Activated CD4-positive, alpha-beta memory T cell treated with anti-CD3 and anti-CD28 coated beads for 36 hours (primary cell): ENCODE results near the gene FERMT1. TPM values are rescaled to one million over a fixed set of nuclear protein-coding genes. Genes with fewer than 3 reads are reported as not detected.

Experiments
- CTCF ChIA-PET: fragments of 350-600 bp; sonication (Branson Sonifier 250); formaldehyde crosslinking; loops from one replicate; lab custom pipeline; 2021; ENCODE audit warnings: antibody characterized with exemption, inconsistent platforms; lab: Charles Lee
- POLR2A ChIA-PET: fragments of 350-600 bp; sonication (Branson Sonifier 250); formaldehyde crosslinking; loops from one replicate; lab custom pipeline; 2021; ENCODE audit warnings: antibody characterized with exemption; lab: Charles Lee
- DNase-seq: peaks from one replicate; pipeline ENCODE4 v3.0.0-alpha.2; 2020
- H3K27ac Mint-ChIP-seq: one replicate; pipeline ENCODE4 v1.8.0; 2021; ENCODE audit warnings: mixed read lengths
- H3K27me3 Mint-ChIP-seq: one replicate; pipeline ENCODE4 v1.8.0; 2021; ENCODE audit warnings: mixed read lengths
- H3K36me3 Mint-ChIP-seq: one replicate; pipeline ENCODE4 v1.8.0; 2021; ENCODE audit warnings: mixed read lengths
- H3K4me1 Mint-ChIP-seq: one replicate; pipeline ENCODE4 v1.8.0; 2021; ENCODE audit warnings: low read depth, mixed read lengths
- H3K4me3 Mint-ChIP-seq: one replicate; pipeline ENCODE4 v1.8.0; 2021; ENCODE audit warnings: mild to moderate bottlenecking, mixed read lengths
- H3K9me3 Mint-ChIP-seq: one replicate; pipeline ENCODE4 v1.8.0; 2021; ENCODE audit warnings: mixed read lengths
- intact Hi-C: fragments of 100-400 bp; cut with micrococcal nuclease; formaldehyde crosslinking; loops from one replicate; pipeline ENCODE4 v1.15.1; 2023
- total RNA-seq, 2 experiments: library from RNA; stranded (reverse); gene quantifications; one replicate each; pipeline ENCODE4 v1.2.3, GENCODE V29; 2021

Gene FERMT1
- total RNA-seq, 2 experiments from 2014 or later: 0.05 to 0.33 TPM

GRCh38 chr20:6081236-6081635, 41.6 kb downstream of the FERMT1 start:
- ChIA-PET CTCF (interaction anchor here (1.4 kb wide), 1 partner anchor 552 kb away, joined by 4 read pairs; no protein-coding TSS in a partner anchor), POLR2A (no interaction called here)
- Mint-ChIP-seq H3K4me3 (no peak overlapping the region), H3K27ac (no peak overlapping the region), H3K4me1 (no peaks in the 10 kb centered on the region), H3K36me3 (no peaks in the 10 kb centered on the region), H3K9me3 (no peaks in the 10 kb centered on the region), H3K27me3 (peaks cover 3% of the 10 kb centered on the region)
- intact Hi-C loops: no loop called here
- no peak for DNase-seq

GRCh38 chr20:6079016-6079415, 43.8 kb downstream of the FERMT1 start:
- ChIA-PET POLR2A (no interaction called here), CTCF (interaction anchor here (0.7 to 2.2 kb wide), 2 partner anchors 262 to 550 kb away, joined by 3 to 17 read pairs; no protein-coding TSS in a partner anchor)
- no peak overlapping the region for H3K27ac Mint-ChIP-seq
- intact Hi-C loops: no loop called here
- no peaks in the 10 kb centered on the region for H3K36me3 Mint-ChIP-seq
- DNase-seq: no peak
- H3K9me3 Mint-ChIP-seq: no peaks in the 10 kb centered on the region
- H3K27me3 Mint-ChIP-seq: peaks cover 2% of the 10 kb centered on the region
- H3K4me3 Mint-ChIP-seq: no peak overlapping the region
- no peaks in the 10 kb centered on the region for H3K4me1 Mint-ChIP-seq

GRCh38 chr20:6075428-6076219, 47.2 kb downstream of the FERMT1 start:
- H3K27ac Mint-ChIP-seq: no peak overlapping the region
- intact Hi-C loops: no loop called here
- ChIA-PET POLR2A (no interaction called here), CTCF (interaction anchor here (0.6 to 3.0 kb wide), 2 partner anchors 87 to 546 kb away, joined by 3 to 21 read pairs; no protein-coding TSS in a partner anchor)
- H3K4me3 Mint-ChIP-seq: no peak overlapping the region
- H3K36me3 Mint-ChIP-seq: no peaks in the 10 kb centered on the region
- no peaks in the 10 kb centered on the region for H3K9me3 Mint-ChIP-seq
- no peak for DNase-seq
- no peaks in the 10 kb centered on the region for H3K4me1 Mint-ChIP-seq
- no peaks in the 10 kb centered on the region for H3K27me3 Mint-ChIP-seq

GRCh38 chr20:6074784-6075183, 48.0 kb downstream of the FERMT1 start:
- Mint-ChIP-seq H3K4me3 (no peak overlapping the region), H3K36me3 (no peaks in the 10 kb centered on the region), H3K4me1 (no peaks in the 10 kb centered on the region), H3K27ac (no peak overlapping the region), H3K9me3 (no peaks in the 10 kb centered on the region), H3K27me3 (no peaks in the 10 kb centered on the region)
- DNase-seq: no peak
- POLR2A ChIA-PET: no interaction called here
- CTCF ChIA-PET: interaction anchor here (3.0 kb wide), 1 partner anchor 545 kb away, joined by 21 read pairs; no protein-coding TSS in a partner anchor
- intact Hi-C loops: no loop called here

GRCh38 chr20:6074145-6074561, 48.7 kb downstream of the FERMT1 start:
- ChIA-PET CTCF (interaction anchor here (1.0 to 3.0 kb wide), 5 partner anchors 12 to 545 kb away, joined by 3 to 21 read pairs (median 5); no protein-coding TSS in a partner anchor), POLR2A (no interaction called here)
- Mint-ChIP-seq H3K27ac (no peak overlapping the region), H3K4me1 (no peaks in the 10 kb centered on the region), H3K36me3 (no peaks in the 10 kb centered on the region), H3K9me3 (no peaks in the 10 kb centered on the region), H3K27me3 (no peaks in the 10 kb centered on the region), H3K4me3 (no peak overlapping the region)
- DNase-seq: no peak
- intact Hi-C loops: no loop called here

- no peak overlapping the region for H3K4me3 Mint-ChIP-seq
- H3K4me1 Mint-ChIP-seq: no peaks in the 10 kb centered on the region
- ChIA-PET POLR2A (no interaction called here), CTCF (interaction anchor here (1.5 kb wide), 1 partner anchor 542 kb away, joined by 6 read pairs; no protein-coding TSS in a partner anchor)
- intact Hi-C loops: no loop called here
- no peaks in the 10 kb centered on the region for H3K9me3 Mint-ChIP-seq
- H3K27me3 Mint-ChIP-seq: no peaks in the 10 kb centered on the region
- no peak overlapping the region for H3K27ac Mint-ChIP-seq
- no peaks in the 10 kb centered on the region for H3K36me3 Mint-ChIP-seq
- no peak for DNase-seq
Observed at GRCh38 chr20:6070829-6071695, 51.8 kb downstream of the FERMT1 start.

- H3K27me3 Mint-ChIP-seq: no peaks in the 10 kb centered on the region
- ChIA-PET CTCF (no interaction called here), POLR2A (no interaction called here)
- no peak for DNase-seq
- intact Hi-C loops: no loop called here
- H3K27ac Mint-ChIP-seq: no peak overlapping the region
- H3K4me1 Mint-ChIP-seq: no peaks in the 10 kb centered on the region
- H3K4me3 Mint-ChIP-seq: no peak overlapping the region
- H3K36me3 Mint-ChIP-seq: no peaks in the 10 kb centered on the region
- H3K9me3 Mint-ChIP-seq: no peaks in the 10 kb centered on the region
Observed at GRCh38 chr20:6069669-6070068, 53.2 kb downstream of the FERMT1 start.

GRCh38 chr20:6067763-6068318, 55.0 kb downstream of the FERMT1 start:
- Mint-ChIP-seq H3K36me3 (no peaks in the 10 kb centered on the region), H3K27me3 (no peaks in the 10 kb centered on the region), H3K4me3 (no peak overlapping the region), H3K4me1 (no peaks in the 10 kb centered on the region), H3K9me3 (no peaks in the 10 kb centered on the region), H3K27ac (no peak overlapping the region)
- ChIA-PET POLR2A (no interaction called here), CTCF (no interaction called here)
- no peak for DNase-seq
- intact Hi-C loops: no loop called here

- POLR2A ChIA-PET: no interaction called here
- H3K9me3 Mint-ChIP-seq: no peaks in the 10 kb centered on the region
Observed at GRCh38 chr20:6066582-6066981, 56.2 kb downstream of the FERMT1 start.

GRCh38 chr20:6061544-6061943, 61.3 kb downstream of the FERMT1 start:
- DNase-seq: no peak
- Mint-ChIP-seq H3K4me1 (no peaks in the 10 kb centered on the region), H3K27ac (no peak overlapping the region), H3K36me3 (no peaks in the 10 kb centered on the region), H3K9me3 (no peaks in the 10 kb centered on the region), H3K27me3 (no peaks in the 10 kb centered on the region), H3K4me3 (no peak overlapping the region)
- ChIA-PET POLR2A (no interaction called here), CTCF (interaction anchor here (1.5 kb wide), 1 partner anchor 12 kb away, joined by 5 read pairs; no protein-coding TSS in a partner anchor)
- intact Hi-C loops: no loop called here

More at GRCh38 chr20:6066582-6066981, 56.2 kb downstream of the FERMT1 start:
- no peaks in the 10 kb centered on the region for H3K27me3 Mint-ChIP-seq
- no peaks in the 10 kb centered on the region for H3K4me1 Mint-ChIP-seq
- CTCF ChIA-PET: no interaction called here
- intact Hi-C loops: no loop called here
- no peaks in the 10 kb centered on the region for H3K36me3 Mint-ChIP-seq
- no peak for DNase-seq
- H3K4me3 Mint-ChIP-seq: no peak overlapping the region
- H3K27ac Mint-ChIP-seq: no peak overlapping the region

GRCh38 chr20:6060213-6060612, 62.6 kb downstream of the FERMT1 start:
- no peak overlapping the region for H3K4me3 Mint-ChIP-seq
- H3K27me3 Mint-ChIP-seq: no peaks in the 10 kb centered on the region
- H3K36me3 Mint-ChIP-seq: no peaks in the 10 kb centered on the region
- no peak overlapping the region for H3K27ac Mint-ChIP-seq
- POLR2A ChIA-PET: no interaction called here
- intact Hi-C loops: no loop called here
- H3K4me1 Mint-ChIP-seq: no peaks in the 10 kb centered on the region
- no peaks in the 10 kb centered on the region for H3K9me3 Mint-ChIP-seq
- CTCF ChIA-PET: no interaction called here
- no peak for DNase-seq
